SU-DHL-6 (cell line): Measurements from ENCODE around the gene RASGRF2.

Experiments
- H2AFZ ChIP-seq: fragments of 200-600 bp; sonication (generic); 2 replicates; pipeline ENCODE4 v1.6.1; 2014; ENCODE audit warnings: low read depth, mild to moderate bottlenecking, moderate library complexity, mixed read lengths, antibody characterized with exemption, low read length; ENCODE audit not compliant: severe bottlenecking
- H3F3A ChIP-seq: fragments of 200-600 bp; shearing (Covaris generic); 2 replicates; pipeline ENCODE4 v1.6.0; 2016; ENCODE audit warnings: antibody characterized with exemption, mild to moderate bottlenecking; ENCODE audit not compliant: insufficient read depth
- H3K27ac ChIP-seq: fragments of 200-600 bp; sonication (generic); 2 replicates; pipeline ENCODE4 v1.5.1; 2016; ENCODE audit warnings: low read depth, mild to moderate bottlenecking, low read length, moderate library complexity, mixed read lengths
- H3K27me3 ChIP-seq: fragments of 200-600 bp; sonication (generic), shearing (Covaris generic); 2 replicates; pipeline ENCODE4 v1.6.0; 2014; ENCODE audit warnings: mild to moderate bottlenecking, low read length
- H3K36me3 ChIP-seq: fragments of 200-600 bp; sonication (generic); 2 replicates; pipeline ENCODE4 v1.6.1; 2014; ENCODE audit warnings: mild to moderate bottlenecking, low read length, mixed read lengths
- H3K4me2 ChIP-seq: fragments of 300-600, 200-600 bp; shearing (Covaris generic), sonication (generic); 2 replicates; pipeline ENCODE4 v1.6.0; 2014; ENCODE audit warnings: low read length, low read depth, mild to moderate bottlenecking; ENCODE audit not compliant: poor library complexity, severe bottlenecking
- H3K4me3 ChIP-seq: fragments of 200-600 bp; sonication (generic); 2 replicates; pipeline ENCODE4 v1.5.1; 2014; ENCODE audit warnings: antibody characterized with exemption, low read length, mild to moderate bottlenecking, mixed read lengths; ENCODE audit not compliant: insufficient read depth, poor library complexity, severe bottlenecking
- H3K79me2 ChIP-seq: fragments of 200-600 bp; sonication (generic); 2 replicates; pipeline ENCODE4 v1.6.1; 2014; ENCODE audit warnings: mild to moderate bottlenecking, low read length, moderate library complexity; ENCODE audit not compliant: insufficient read depth
- H3K9ac ChIP-seq: fragments of 200-600 bp; sonication (generic); 2 replicates; pipeline ENCODE4 v1.7.0; 2014; ENCODE audit warnings: mild to moderate bottlenecking, low read length
- H3K9me2 ChIP-seq: fragments of 200-600 bp; sonication (generic); replicated peaks from 2 replicates; pipeline ENCODE4 v1.6.1; 2014; ENCODE audit warnings: low read length; ENCODE audit not compliant: insufficient read depth
- H3K9me3 ChIP-seq: fragments of 200-600 bp; sonication (generic); 2 replicates; pipeline ENCODE4 v1.6.1; 2014; ENCODE audit warnings: low read length, mixed read lengths; ENCODE audit not compliant: insufficient read depth
- H4K20me1 ChIP-seq: fragments of 200-600 bp; sonication (generic); 2 replicates; pipeline ENCODE4 v1.6.1; 2014; ENCODE audit warnings: low read depth, mild to moderate bottlenecking, antibody characterized with exemption, low read length, moderate library complexity, mixed read lengths
- CTCF ChIP-seq: fragments of 200-600 bp; sonication (generic); IDR thresholded peaks from one replicate; pipeline ENCODE4 v1.5.1; 2017; ENCODE audit warnings: antibody characterized with exemption, mild to moderate bottlenecking, low read length, moderate library complexity; ENCODE audit not compliant: insufficient read depth, poor library complexity, severe bottlenecking
- EZH2phosphoT487 ChIP-seq: fragments of 200-600 bp; sonication (generic), shearing (Covaris generic); conservative IDR thresholded peaks from 2 replicates; pipeline ENCODE4 v1.6.1; 2018; ENCODE audit warnings: mild to moderate bottlenecking, antibody characterized with exemption, low read length, moderate library complexity, mixed read lengths

Gene RASGRF2

DNA sequence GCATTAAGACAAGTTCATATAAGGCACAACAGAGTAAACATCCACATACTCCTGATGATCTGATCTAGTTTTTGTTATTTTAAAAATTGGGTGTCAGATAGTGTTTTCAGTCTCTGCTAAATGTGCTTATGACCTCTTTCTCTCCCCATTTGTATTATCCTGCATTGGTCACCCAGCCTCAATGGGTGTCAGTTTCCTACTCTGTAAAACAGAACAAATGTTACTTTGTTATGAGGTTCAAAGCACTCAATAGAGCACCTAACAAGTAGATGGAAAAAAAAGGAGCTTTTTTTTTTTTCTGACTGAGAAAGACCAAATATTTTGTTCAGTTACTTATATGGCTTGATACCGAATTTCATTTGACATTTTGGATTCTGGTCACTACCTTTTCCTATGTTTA, 33.6 kb upstream of the RASGRF2 start:
- Histone ChIP-seq H3K9me3 (no peaks in the 10 kb centered on the region), H4K20me1 (no peaks in the 10 kb centered on the region), H2AFZ (no peak overlapping the region), H3K4me2 (no peak overlapping the region), H3F3A (no peaks in the 10 kb centered on the region), H3K27ac (no peak overlapping the region), H3K9me2 (no peaks in the 10 kb centered on the region), H3K4me3 (no peak overlapping the region), H3K27me3 (no peaks in the 10 kb centered on the region), H3K36me3 (no peaks in the 10 kb centered on the region), H3K9ac (no peak overlapping the region), H3K79me2 (no peaks in the 10 kb centered on the region)
- TF ChIP-seq CTCF, result no peak
- no peak for TF ChIP-seq EZH2phosphoT487

- H3K36me3 ChIP-seq, result no peaks in the 10 kb centered on the region
- TF ChIP-seq CTCF, result no peak
- TF ChIP-seq EZH2phosphoT487, result no peak
- no peaks in the 10 kb centered on the region for H4K20me1 ChIP-seq
- H3K9ac ChIP-seq, result no peak overlapping the region
- no peaks in the 10 kb centered on the region for H3K27me3 ChIP-seq
- no peaks in the 10 kb centered on the region for H3K9me2 ChIP-seq
- no peak overlapping the region for H3K4me3 ChIP-seq
- H3K27ac ChIP-seq, result no peak overlapping the region
- H3K79me2 ChIP-seq, result no peaks in the 10 kb centered on the region
- H3K4me2 ChIP-seq, result no peak overlapping the region
- H3K9me3 ChIP-seq, result no peaks in the 10 kb centered on the region
- H2AFZ ChIP-seq, result no peak overlapping the region
- H3F3A ChIP-seq, result no peaks in the 10 kb centered on the region
Observed at GRCh38 chr5:80926979-80927656, 33.0 kb upstream of the RASGRF2 start.

DNA sequence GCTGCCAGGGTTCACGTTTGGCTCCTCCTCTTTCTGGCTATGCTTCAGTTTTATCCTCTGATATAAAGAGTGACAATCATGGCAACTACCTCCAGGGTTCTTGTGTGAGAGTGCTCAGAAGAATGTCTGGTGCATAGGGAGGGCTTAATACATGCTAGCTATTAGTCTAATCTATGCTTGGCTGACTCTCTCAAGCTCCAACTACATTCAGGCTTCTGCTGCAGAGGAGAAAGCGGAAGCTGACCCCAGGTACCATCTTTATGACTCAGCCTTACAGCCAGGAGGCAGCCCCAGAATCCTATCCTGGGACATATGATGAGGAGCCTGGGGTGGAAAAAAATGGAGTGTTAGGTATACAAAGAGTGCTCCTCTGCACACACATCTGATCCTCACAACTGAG, 32.1 kb upstream of the RASGRF2 start:
- Histone ChIP-seq H3K4me2 (no peak overlapping the region), H2AFZ (no peak overlapping the region), H3K9ac (no peak overlapping the region), H3K36me3 (no peaks in the 10 kb centered on the region), H3K9me2 (no peaks in the 10 kb centered on the region), H3F3A (no peaks in the 10 kb centered on the region), H4K20me1 (no peaks in the 10 kb centered on the region), H3K4me3 (no peak overlapping the region), H3K79me2 (no peaks in the 10 kb centered on the region), H3K27me3 (no peaks in the 10 kb centered on the region), H3K9me3 (no peaks in the 10 kb centered on the region), H3K27ac (no peak overlapping the region)
- TF ChIP-seq CTCF (no peak), EZH2phosphoT487 (no peak)
